ENCODE measurements around the gene ZC3H14. TPM values are rescaled to one million over a fixed set of nuclear protein-coding genes. Genes with fewer than 3 reads are reported as not detected.

The ZC3H14 gene
- total and polyA plus RNA-seq, 8 donors = 16.2 to 37.1 (median 29.3) TPM

DNA sequence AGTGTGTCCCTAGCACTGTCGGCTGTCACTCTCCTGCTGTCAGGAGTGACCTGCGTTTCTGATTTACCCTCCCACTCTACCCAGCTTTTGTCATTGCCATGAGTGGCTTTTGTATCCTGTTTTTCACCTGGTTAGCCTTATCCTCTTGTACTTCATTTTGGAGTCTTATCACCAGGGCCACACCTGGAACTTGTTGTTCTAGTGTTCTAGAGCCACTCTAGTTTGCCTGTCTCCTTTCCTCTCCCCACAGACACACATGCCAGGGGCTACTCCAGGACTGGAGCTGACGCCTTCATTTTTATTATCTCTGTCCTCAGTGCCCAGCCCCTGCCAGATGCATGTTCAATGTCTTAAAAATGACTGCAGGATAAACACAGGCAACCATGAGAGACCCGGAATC is 34.2 kb downstream of the ZC3H14 start:
- no peak for ATAC-seq
- intact Hi-C loops (cut with DNase I) = no loop called here
- no peaks in the 10 kb centered on the region for H3K9me3 ChIP-seq

DNA sequence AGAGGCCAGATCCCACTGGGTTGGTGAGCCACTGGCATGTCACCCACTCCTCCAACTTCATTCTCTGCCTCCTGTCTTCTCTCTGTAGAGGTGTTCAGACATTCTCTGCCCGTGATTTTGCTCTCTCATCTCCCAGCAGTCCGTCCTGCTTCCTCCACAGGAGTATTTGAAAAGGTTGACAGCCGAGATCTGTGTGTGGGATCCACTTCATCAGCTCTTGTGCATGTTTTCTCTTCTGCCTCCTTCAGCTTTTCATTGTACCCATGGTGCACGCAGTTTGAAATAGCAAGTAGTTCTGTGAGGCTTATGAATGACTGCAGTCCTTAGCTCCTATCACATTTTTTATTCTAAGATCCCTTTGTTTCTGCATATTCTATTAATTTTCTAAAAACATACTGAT is 34.8 kb downstream of the ZC3H14 start:
- no peak overlapping the region for H3K27ac ChIP-seq
- FAIRE-seq (no peak), ATAC-seq (no peak), DNase-seq (no peak)
- H3K4me3 ChIP-seq = no peak overlapping the region
- no peaks in the 10 kb centered on the region for H3K4me1 ChIP-seq
- no peaks in the 10 kb centered on the region for H3K9me3 ChIP-seq
- TF ChIP-seq, protein P1, sequence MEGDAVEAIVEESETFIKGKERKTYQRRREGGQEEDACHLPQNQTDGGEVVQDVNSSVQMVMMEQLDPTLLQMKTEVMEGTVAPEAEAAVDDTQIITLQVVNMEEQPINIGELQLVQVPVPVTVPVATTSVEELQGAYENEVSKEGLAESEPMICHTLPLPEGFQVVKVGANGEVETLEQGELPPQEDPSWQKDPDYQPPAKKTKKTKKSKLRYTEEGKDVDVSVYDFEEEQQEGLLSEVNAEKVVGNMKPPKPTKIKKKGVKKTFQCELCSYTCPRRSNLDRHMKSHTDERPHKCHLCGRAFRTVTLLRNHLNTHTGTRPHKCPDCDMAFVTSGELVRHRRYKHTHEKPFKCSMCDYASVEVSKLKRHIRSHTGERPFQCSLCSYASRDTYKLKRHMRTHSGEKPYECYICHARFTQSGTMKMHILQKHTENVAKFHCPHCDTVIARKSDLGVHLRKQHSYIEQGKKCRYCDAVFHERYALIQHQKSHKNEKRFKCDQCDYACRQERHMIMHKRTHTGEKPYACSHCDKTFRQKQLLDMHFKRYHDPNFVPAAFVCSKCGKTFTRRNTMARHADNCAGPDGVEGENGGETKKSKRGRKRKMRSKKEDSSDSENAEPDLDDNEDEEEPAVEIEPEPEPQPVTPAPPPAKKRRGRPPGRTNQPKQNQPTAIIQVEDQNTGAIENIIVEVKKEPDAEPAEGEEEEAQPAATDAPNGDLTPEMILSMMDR (IDR thresholded peaks at IDR 0.05) = no peak
- intact Hi-C loops (cut with DNase I) = no loop called here
- H3K27me3 ChIP-seq = no peaks in the 10 kb centered on the region
- peaks cover 0 to 45% (median 19%) of the 10 kb centered on the region in 3 donors for H3K36me3 ChIP-seq
- 94 to 96% methylated on average over 4 of the region's 4 CpGs for WGBS, 2 donors

More for the DNA sequence above, 34.2 kb downstream of the ZC3H14 start:
- 83 to 88% methylated on average over 4 of the region's 4 CpGs for WGBS, 2 donors
- Histone ChIP-seq H3K4me1 (peaks cover 0 to 2% (median 0%) of the 10 kb centered on the region in 3 donors), H3K36me3 (peaks cover 0 to 39% (median 14%) of the 10 kb centered on the region in 3 donors), H3K27ac (no peak overlapping the region), H3K27me3 (no peaks in the 10 kb centered on the region), H3K4me3 (no peak overlapping the region)
- FAIRE-seq = no peak
- TF ChIP-seq, protein P1 (IDR thresholded peaks at IDR 0.05) = no peak
- DNase-seq = no peak

DNA sequence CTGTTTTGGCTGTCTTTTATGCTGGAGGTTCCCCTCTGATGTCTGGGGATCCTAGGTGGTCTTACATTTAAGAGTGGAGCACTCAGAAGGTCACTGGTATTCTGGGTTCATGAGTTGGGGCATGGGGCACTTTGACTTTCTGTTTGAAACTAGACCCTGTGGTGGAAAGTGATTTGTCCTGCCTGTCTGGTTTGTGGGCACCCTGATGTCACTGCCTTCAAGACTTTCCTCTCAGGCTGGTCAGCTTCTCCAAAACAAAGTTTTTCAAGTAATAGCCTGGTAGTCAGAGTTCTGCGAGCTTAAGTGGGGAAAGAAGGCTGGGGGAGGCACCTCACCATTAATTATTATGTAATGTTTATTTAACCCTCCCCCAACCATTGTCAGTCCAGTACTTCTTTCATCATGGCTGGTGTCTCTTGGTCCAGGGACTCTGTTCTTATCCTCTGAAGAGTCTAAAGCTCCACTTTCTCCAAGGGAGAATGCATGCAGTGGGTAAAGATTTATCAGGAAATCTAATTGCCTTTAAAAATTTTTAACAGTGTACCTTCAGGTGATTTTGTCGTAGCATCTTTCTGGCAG is 35.3 kb downstream of the ZC3H14 start:
- intact Hi-C loops (cut with DNase I) = no loop called here
- 82 to 86% methylated on average over 2 of the region's 2 CpGs for WGBS, 2 donors
- H3K4me1 ChIP-seq = no peaks in the 10 kb centered on the region
- H3K27ac ChIP-seq = no peak overlapping the region
- no peak for ATAC-seq
- H3K36me3 ChIP-seq = peaks cover 0 to 51% (median 20%) of the 10 kb centered on the region in 3 donors
- no peak overlapping the region for H3K4me3 ChIP-seq
- DNase-seq = no peak
- no peaks in the 10 kb centered on the region for H3K27me3 ChIP-seq
- FAIRE-seq = no peak
- no peaks in the 10 kb centered on the region for H3K9me3 ChIP-seq
- TF ChIP-seq, protein P1 (IDR thresholded peaks at IDR 0.05) = no peak

DNA sequence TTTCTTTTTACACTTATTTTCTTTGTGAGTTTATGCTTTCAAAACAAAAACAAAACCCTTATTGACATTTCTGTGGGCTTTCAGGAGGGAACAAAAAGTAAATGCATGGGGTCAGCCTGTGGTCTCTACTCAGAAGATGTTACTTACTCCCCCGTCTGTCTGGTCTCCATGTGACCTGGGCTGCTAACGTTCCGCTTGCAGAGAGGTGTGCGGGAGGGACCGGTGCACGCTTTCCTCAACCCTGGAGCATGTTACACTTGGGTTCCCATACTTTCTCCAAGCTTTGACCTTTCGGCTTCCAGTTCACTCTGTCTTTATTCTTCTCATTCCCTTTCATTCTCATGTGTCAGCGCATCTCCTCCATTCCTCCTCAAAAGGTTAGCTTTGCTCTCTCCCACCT is 36.5 kb downstream of the ZC3H14 start:
- Histone ChIP-seq H3K9me3 (no peaks in the 10 kb centered on the region), H3K4me3 (no peak overlapping the region), H3K27me3 (no peaks in the 10 kb centered on the region), H3K4me1 (no peaks in the 10 kb centered on the region), H3K36me3 (peaks cover 0 to 58% (median 20%) of the 10 kb centered on the region in 3 donors), H3K27ac (no peak overlapping the region)
- no peak for ATAC-seq
- intact Hi-C loops (cut with DNase I) = no loop called here
- no peak for FAIRE-seq
- DNase-seq = no peak
- WGBS, 2 donors = 96 to 97% methylated on average over 8 of the region's 8 CpGs
- TF ChIP-seq, protein P1 (IDR thresholded peaks at IDR 0.05) = no peak

- H3K9me3 ChIP-seq = no peaks in the 10 kb centered on the region
- no peak for DNase-seq
- no peak overlapping the region for H3K4me3 ChIP-seq
- WGBS, 2 donors = 91 to 92% methylated on average over 10 of the region's 10 CpGs
- no peak overlapping the region for H3K27ac ChIP-seq
- no peaks in the 10 kb centered on the region for H3K27me3 ChIP-seq
- FAIRE-seq = no peak
- no peaks in the 10 kb centered on the region for H3K4me1 ChIP-seq
- intact Hi-C loops (cut with DNase I) = no loop called here
- H3K36me3 ChIP-seq = peaks cover 0 to 58% (median 20%) of the 10 kb centered on the region in 3 donors
- TF ChIP-seq, protein P1 (IDR thresholded peaks at IDR 0.05) = no peak
- no peak for ATAC-seq
Measured at GRCh38 chr14:88599761-88600439, 37.1 kb downstream of the ZC3H14 start.

Data from pancreas (tissue), 10 donors.